GM13976 (cell line): Measurements from ENCODE around the gene NXNL2.

Experiments used
- DNase-seq: peaks from one replicate; pipeline ENCODE4 v3.0.0; 2012; ENCODE audit warnings: low spot score
- CTCF ChIP-seq: IDR thresholded peaks from 2 replicates; pipeline ENCODE4 v1.5.1; 2012; ENCODE audit warnings: borderline replicate concordance, mild to moderate bottlenecking; ENCODE audit not compliant: insufficient read depth; ENCODE audit errors: extremely low read depth, missing control alignments, control extremely low read depth
- in situ Hi-C: fragments of 300-500 bp; cut with MboI; formaldehyde crosslinking; loops from one replicate; pipeline ENCODE4 v1.12.0; 2022; ENCODE audit warnings: low sequenced_read_pairs, mixed read lengths, inconsistent platforms; ENCODE audit not compliant: unreplicated experiment

NXNL2 gene

GRCh38 chr9:88577256-88578120 lies 42.5 kb downstream of the NXNL2 start:
- no peak for TF ChIP-seq CTCF
- no peak for DNase-seq
- in situ Hi-C loops = no loop called here

- peak; percentile 91 for TF ChIP-seq CTCF
- peak; percentile 85 for DNase-seq
- in situ Hi-C loops = no loop called here
Measured at GRCh38 chr9:88578121-88579049, 43.4 kb downstream of the NXNL2 start.

- DNase-seq = no peak
- TF ChIP-seq CTCF = no peak
- in situ Hi-C loops = no loop called here
Measured at GRCh38 chr9:88579050-88579715, 44.2 kb downstream of the NXNL2 start.

GRCh38 chr9:88580961-88581360 lies 46.0 kb downstream of the NXNL2 start:
- no peak for DNase-seq
- in situ Hi-C loops = no loop called here
- no peak for TF ChIP-seq CTCF

- DNase-seq = no peak
- in situ Hi-C loops = no loop called here
- TF ChIP-seq CTCF = no peak
Measured at GRCh38 chr9:88583901-88584596, 49.1 kb downstream of the NXNL2 start.

- in situ Hi-C loops = no loop called here
- TF ChIP-seq CTCF = no peak
- no peak for DNase-seq
Measured at GRCh38 chr9:88585426-88585825, 50.4 kb downstream of the NXNL2 start.
